Measurements from ENCODE around the gene G0S2.

Gene G0S2

GRCh38 chr1:209648931-209649776 lies 26.1 kb upstream of the G0S2 start:
- no peak for FAIRE-seq

- no peak for FAIRE-seq
These were observed 24.8 kb upstream of the G0S2 start for GRCh38 chr1:209650454-209650853.

- no peak for FAIRE-seq
These were observed 24.0 kb upstream of the G0S2 start for GRCh38 chr1:209651138-209651587.

GRCh38 chr1:209652121-209652735 lies 23.0 kb upstream of the G0S2 start, which contains the start of gene LAMB3:
TSS of gene LAMB3 (minus strand) at chr1:209652425. CDS start at chr1:209650944, 1,481 bp downstream.
- FAIRE-seq, result no peak

- no peak for FAIRE-seq
These were observed 22.3 kb upstream of the G0S2 start for GRCh38 chr1:209652873-209653401.

GRCh38 chr1:209653915-209654351 lies 21.3 kb upstream of the G0S2 start:
- FAIRE-seq, result no peak

GRCh38 chr1:209655411-209656231 lies 19.6 kb upstream of the G0S2 start:
- FAIRE-seq, result no peak

- FAIRE-seq, result no peak
These were observed 17.9 kb upstream of the G0S2 start for GRCh38 chr1:209657140-209657879.

- FAIRE-seq, result no peak
These were observed 17.3 kb upstream of the G0S2 start for GRCh38 chr1:209657918-209658317.

GRCh38 chr1:209659909-209660308 lies 15.3 kb upstream of the G0S2 start:
- FAIRE-seq, result no peak

- no peak for FAIRE-seq
These were observed 14.1 kb upstream of the G0S2 start for GRCh38 chr1:209661071-209661470.

GRCh38 chr1:209662879-209663327 lies 12.3 kb upstream of the G0S2 start:
- no peak for FAIRE-seq

GRCh38 chr1:209667103-209667502 lies 8.1 kb upstream of the G0S2 start:
- FAIRE-seq, result no peak

- FAIRE-seq, result no peak
These were observed 7.5 kb upstream of the G0S2 start for GRCh38 chr1:209667708-209668107.

- no peak for FAIRE-seq
These were observed 4.7 kb upstream of the G0S2 start for GRCh38 chr1:209670441-209671082.

GRCh38 chr1:209672705-209673630 lies 2.2 kb upstream of the G0S2 start:
- FAIRE-seq, result no peak

GRCh38 chr1:209673631-209674417 lies 1.4 kb upstream of the G0S2 start:
- FAIRE-seq, result no peak

GRCh38 chr1:209675565-209676154 lies 448 bp downstream of the G0S2 start:
- FAIRE-seq, result no peak

- FAIRE-seq, result no peak
These were observed 3.8 kb downstream of the G0S2 start for GRCh38 chr1:209678981-209679539.
